HG02970 (cell line): ENCODE results near the gene IGSF5.

Source experiments
- ATAC-seq: cut with Tn5 transposase; IDR thresholded peaks from one replicate; pipeline ENCODE4 v1.9.1; 2021; ENCODE audit warnings: mild to moderate bottlenecking, moderate library complexity, moderate number of reproducible peaks; ENCODE audit not compliant: unreplicated experiment, low FRiP score

The IGSF5 gene

DNA sequence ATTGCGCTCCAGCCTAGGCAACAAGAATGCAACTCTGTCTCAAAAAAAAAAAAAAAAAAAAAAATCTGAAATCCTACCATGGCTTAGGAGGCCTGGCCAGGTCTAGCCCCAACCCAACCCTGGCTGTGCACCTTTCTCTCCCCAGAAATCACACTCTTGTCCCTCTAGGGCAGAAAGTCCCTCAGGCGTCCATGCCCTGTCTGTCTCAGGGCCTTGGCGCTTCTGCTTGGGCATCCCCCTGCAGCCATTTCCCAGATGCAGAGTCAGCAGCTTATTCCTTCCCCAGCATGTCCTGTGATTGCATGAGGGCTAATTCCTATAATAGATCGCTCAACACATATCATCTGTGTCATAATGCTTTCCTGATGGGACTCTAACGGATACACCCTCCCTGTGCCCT is 65.0 kb downstream of the IGSF5 start:
- ATAC-seq = no peak

DNA sequence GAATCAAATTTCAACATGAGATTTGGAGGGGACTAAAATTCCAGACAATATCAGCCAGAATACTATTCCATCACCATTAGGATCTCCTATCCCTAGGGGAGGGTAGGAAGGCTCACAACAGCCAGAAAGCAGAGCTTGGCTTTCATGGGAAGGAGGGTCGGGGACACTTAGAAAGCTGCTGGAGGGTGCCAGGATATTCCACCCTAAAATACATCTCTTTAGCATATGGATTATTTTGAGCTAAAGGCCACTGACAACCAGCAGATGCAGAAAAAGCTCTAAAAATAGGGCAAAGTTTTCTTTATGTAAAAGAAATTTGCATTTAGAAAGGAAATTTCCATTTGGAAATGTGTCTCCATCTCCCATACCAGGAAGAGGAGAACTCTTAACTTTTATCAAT is 68.0 kb downstream of the IGSF5 start:
- ATAC-seq = no peak

- ATAC-seq = no peak
These were observed 73.6 kb downstream of the IGSF5 start for GRCh38 chr21:39818557-39818956.

DNA sequence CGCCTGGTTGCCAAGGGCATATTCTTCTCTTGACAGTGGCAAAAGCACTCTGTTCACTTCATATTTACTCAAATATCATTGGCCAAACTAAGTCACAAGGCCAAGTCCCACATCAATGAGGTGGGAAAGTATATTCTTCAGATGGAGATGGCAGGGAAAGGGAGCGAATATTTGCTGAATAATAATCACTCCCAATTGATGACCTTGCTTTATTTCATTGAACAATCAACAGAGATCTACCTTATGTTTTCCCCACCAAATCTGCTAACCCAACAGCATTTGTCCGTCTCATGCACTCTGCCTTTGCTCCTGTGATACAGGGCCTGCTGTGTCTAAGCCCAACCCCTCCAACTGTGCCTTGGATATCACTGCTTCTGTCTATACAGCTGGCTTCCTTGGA is 77.1 kb downstream of the IGSF5 start:
- no peak for ATAC-seq

- no peak for ATAC-seq
These were observed 80.3 kb downstream of the IGSF5 start for GRCh38 chr21:39825250-39825649.

- ATAC-seq = no peak
These were observed 89.6 kb downstream of the IGSF5 start for GRCh38 chr21:39834543-39834942.

DNA sequence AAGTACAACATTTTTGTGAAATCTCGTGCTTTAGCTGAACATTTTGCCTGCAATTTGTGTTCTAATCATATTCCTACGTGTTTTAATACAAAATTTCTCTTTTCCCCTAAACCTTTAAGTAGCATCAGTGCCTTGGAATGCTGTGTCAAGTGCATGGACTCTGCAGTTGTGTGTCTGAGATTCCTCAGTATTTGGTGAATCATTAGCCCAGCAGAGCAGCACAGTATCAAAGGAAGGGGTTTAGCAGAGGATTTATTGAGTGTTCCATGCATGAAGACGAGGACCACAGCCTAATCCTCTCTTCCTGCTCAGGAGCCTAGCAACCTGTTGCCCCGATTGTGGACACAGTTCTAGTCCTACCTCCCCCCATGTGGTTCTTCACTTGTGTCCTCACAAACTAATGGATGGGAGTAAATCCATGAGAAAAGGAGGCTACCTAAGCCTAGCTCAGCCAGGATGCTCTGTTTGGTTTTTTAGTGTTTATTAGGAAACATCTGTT is 92.9 kb downstream of the IGSF5 start:
- no peak for ATAC-seq

DNA sequence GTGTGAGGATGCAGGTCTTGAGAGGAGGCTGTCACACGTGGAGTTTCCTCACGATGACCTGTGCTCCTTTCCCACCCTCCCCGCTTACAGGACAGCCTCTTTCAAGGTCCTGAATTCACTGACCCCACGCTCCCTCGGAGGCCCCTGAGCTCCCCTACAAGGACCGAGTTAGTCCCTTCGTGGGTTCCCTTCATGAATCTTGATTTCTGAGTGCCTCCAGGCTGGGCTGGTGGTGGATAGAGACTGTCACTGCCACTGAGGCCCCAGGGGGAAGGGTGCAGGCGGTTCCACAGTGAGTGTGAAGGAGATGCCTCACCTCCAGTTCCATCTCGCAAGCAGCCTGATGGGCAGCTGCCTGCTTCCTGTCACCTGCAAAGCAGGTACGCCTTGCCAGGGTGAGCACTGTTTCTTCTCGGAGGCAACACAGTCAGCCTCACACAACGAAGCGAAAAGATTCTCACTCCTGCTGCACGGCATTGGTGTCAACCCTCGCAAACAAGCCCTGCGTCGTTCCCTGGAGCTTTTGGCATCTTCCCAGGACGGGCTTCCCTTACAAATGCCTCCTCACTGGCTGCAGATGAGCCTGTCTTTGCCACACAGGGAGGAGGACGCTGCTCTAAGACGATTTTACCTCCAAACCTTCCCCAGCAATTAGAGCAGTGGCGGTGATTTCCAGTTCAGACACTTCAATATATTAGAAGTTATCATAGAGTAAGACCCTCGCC is 95.6 kb downstream of the IGSF5 start:
- no peak for ATAC-seq

DNA sequence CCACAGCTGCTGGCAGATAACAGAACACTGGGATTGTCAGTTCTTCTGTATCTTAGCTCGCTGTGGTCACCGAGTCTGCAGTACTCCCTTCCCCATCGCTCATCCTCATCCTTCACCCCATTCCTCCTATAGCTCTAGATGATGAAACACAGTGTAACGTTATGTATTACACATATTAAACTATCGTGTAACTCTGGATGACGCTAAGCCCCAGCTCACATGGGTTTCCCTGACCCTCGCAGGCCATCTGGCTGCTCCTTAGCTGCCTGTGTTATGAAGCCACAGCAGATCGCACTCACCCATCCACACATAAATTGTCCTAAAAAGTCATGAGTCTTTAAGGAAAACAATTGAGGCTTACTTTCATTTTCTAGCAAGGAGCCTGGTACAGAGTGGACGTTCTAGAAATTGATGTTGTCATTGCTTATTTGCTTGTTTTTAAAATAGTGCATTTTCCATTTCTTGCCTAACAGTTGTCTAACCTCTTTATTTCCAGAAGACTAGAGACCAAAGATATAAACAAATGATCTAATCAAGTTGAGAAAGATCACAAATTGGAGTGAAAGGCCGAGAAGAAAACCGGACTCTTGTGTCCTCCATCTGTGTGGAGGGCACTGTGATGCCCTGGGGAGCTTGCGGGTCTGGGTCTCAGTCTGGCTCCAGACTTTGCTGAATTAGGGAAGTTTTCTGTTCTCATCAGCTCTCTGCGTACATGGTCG is 97.9 kb downstream of the IGSF5 start:
- no peak for ATAC-seq

DNA sequence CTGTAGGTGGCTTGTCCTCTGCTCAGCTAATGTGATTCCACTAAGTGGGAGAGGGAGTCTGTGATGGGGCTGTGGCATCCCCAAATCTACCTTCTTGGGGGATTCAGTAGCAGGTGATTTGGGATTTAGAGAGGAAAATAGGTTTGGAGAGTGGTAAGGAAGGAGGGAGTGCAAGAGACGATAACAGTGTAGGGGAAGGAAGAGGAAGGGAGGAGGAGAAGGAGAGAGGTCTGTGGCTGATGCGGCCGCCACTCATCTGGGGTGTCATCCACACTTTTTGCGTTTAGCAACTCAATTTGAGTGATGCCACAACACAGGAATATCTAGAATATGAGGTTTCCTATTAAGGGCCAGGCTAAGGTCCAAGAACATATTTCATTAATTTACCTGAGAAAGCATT is 98.5 kb downstream of the IGSF5 start:
- no peak for ATAC-seq

GRCh38 chr21:39843916-39844315 is 98.9 kb downstream of the IGSF5 start:
- no peak for ATAC-seq

GRCh38 chr21:39845571-39846130 is 100.7 kb downstream of the IGSF5 start:
- ATAC-seq = no peak

GRCh38 chr21:39847877-39848276 is 102.9 kb downstream of the IGSF5 start:
- no peak for ATAC-seq

- ATAC-seq = no peak
These were observed 104.2 kb downstream of the IGSF5 start for GRCh38 chr21:39849014-39849655.

- ATAC-seq = no peak
These were observed 105.3 kb downstream of the IGSF5 start for GRCh38 chr21:39850333-39850732.

DNA sequence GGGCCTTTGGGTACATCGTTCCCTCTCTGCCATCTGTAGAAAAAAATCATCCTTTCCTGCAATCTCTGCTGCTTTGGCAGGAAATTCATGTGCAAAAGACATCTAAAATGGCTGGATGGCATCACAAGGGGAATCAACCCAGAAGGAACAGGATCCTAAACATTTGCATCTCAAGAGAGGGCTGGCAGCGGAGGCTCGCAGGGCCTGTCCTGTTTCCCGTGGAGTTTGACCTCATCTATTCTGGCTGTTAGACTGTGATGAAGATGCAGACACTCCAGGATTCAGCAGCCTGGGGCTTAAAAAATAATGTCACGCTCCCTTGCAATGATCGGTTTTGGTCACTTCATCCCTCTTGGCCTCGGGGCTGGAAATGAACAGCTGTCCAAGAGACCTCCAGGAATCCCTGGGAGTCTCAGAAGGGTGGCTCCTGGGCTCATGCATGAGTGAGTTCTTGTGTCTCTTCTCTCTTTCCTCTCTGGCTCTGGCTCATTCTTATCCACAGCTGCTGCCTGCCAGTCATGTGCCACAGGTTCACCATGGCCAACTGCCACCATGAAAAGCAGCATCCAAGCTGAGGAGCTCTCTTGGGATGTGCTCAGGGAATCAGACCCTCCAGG is 106.1 kb downstream of the IGSF5 start:
- no peak for ATAC-seq
